Measurements from ENCODE around the gene SRP72.

Gene SRP72

DNA sequence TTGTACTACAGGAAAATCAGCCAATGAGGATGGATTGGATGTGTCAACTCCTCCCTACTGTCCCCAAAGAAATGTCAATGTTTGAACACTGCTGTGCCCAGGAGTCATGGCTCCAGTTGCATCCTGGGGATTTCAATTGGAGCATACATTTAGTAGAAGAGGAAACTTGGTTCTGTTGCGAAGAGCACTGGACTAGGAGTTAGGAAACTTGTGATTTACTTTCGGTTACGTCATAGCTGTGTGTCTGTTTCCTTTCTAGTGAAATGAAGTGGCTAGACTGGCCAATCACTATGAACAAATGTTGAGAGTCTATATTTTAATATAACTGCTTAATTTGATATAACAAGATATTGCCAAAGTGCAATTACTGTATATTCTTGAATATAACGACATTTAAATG lies 73.4 kb downstream of the SRP72 start:
- in situ Hi-C loops (cut with MboI; ENCODE audit: low sequenced_read_pairs): no loop called here

DNA sequence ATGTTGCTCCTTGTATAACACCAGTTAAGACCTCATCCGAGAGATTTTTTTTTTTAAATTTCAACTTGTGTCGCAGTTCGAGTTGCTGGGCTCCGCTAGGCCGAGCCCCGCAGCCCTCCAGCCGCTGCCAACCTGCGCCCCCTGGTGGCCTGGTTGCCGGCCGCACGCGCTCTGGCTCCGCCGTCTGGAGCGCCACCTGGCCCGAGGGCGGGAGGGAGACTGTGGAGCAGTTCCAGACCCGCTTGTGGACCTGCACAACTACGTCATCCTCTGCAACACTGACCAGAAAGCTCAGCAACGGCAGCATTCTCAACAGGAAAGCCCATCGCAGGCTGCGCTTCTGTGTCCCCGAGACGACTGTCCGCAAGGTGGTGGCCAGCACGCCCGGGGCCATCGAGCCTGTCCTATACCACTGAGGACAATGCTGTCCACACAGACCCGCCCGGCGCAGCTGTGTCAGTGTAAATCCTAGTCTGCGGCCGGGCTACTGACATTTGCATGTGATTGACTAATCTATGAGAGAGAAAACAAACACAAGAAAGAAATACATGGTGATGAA lies 77.2 kb downstream of the SRP72 start:
- in situ Hi-C loops (cut with MboI; ENCODE audit: low sequenced_read_pairs): no loop called here

DNA sequence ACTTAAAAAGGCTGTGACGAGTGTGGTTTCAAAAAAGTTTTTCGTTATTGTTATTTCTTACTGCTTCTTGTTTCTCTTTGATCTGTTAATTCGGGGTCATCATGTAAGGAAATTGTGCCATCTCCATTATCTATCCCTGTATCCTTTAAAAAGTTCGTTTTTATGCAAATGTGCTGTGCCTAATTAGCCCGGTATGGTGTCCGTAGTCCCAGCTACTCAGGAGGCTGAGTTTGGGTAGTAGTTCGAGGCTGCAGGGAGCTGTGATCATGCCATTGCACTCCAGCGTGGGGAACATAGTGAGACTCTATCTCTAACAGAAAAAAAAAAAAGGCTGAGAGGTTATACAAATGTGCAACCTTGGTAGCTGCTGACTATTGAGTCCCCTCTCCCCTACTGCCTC lies 83.2 kb downstream of the SRP72 start:
- in situ Hi-C loops (cut with MboI; ENCODE audit: low sequenced_read_pairs): no loop called here

DNA sequence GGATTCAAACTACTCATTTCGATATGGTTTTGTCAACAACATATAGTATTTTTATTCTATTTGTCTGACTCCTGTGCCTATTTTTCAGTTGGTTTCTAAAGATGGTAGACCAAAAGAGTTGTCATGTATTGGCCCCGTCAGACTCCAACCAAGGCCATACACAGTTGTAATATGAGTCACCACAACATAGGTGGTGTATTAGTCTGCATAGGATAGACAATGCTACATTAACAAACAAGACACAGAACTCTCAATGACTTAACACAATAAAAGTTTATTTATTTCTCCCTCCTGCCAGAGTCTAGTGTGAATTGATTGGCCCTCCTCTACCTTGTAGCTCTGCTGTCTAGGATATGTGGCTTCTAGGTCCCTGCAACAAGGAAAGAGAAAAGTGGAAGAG lies 84.1 kb downstream of the SRP72 start:
- in situ Hi-C loops (cut with MboI; ENCODE audit: low sequenced_read_pairs): no loop called here

DNA sequence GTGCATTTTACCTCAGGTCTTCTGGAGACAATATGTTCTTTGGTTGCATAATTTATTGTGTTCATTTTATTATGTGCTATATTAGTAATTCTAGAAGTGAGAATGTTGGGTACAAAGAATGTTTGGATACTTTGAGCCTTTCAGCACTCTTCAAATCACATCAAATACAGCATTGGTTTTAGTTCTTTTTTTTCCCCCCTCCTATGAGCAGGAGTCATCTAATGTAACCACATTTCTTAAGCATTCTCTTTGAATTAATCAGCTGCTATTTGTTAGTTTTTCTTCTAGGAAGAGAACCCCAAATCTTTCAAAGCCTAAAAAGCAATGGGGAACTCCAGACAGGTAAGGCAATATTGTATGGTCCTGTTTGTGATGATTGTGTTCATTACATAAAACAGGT lies 84.9 kb downstream of the SRP72 start:
- in situ Hi-C loops (cut with MboI; ENCODE audit: low sequenced_read_pairs): no loop called here

Data from HL-60/S4 (cell line).